Middle frontal gyrus (tissue), 1 donor: ENCODE results near the gene GALNT18.
"Not testable (repeated sequence)": the region's sequence is repeated elsewhere in the genome, so short reads cannot be mapped to it uniquely, and the experiment has no call there.

Experiments
- DNase-seq: peaks from one replicate; pipeline ENCODE4 v3.0.0-alpha.2; 2015; ENCODE audit warnings: low spot score; ENCODE audit errors: extremely low spot score

Gene GALNT18

DNA sequence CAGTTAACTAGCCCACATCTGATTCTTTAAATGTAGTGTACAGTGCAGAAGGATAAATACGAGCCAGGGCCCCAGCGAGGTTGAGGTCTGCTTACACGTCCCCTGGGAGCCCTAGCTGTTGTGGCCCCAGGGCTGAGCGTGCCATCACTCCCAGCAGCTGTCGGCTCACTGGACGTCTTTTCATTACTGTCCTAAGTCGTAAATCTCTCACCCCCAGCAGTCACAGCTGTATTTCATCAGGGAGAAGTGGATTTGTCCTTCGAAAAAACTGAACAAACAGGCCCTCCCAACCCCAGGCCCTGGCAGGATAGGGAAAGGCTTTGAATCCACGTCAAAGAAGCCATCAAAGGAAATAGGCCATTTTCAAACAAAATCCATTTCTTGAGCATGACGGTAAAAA is 158.4 kb downstream of the GALNT18 start:
- DNase-seq: no peak

- DNase-seq: peak; percentile 26
Measured at GRCh38 chr11:11461473-11461872, 160.3 kb downstream of the GALNT18 start.

DNA sequence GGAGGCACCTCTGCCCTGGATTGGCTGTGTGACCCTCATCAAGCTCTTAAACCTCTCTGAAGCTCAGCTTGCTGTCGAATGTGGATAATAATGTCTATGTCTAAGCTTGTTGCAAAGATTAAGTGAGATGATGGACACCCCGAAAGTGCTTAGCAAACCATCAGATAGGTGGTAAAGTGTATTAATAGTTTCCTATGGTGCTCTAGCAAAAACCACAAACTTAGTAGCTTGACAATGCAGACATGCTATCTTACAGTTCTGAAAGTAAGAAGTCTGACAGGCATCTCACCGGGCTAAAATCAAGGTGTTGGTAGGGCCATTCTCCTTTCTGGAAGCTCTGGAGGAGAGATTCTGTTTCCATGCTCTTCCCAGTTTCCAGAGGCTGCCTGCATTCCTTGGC is 162.2 kb downstream of the GALNT18 start:
- DNase-seq: no peak

GRCh38 chr11:11458485-11458884 is 163.3 kb downstream of the GALNT18 start:
- no peak for DNase-seq

DNA sequence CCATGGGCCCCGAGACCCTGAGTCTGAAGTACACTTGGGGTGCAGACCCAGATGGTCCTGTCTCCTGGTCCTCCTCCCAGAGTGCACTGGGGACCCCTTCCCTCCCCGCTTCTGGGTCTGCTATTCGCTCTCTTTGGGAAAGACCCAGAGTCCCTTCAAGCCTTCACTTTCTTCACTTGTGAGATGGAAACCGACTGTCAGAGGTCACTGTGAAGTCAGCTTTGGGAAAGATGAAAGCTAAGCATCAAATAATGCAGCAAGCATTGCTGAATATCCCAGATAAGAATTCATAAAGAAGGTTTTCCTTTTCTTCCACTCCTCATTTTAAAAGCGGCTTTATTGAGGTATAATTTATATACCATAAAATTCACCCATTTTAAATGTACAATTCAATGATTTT is 163.8 kb downstream of the GALNT18 start:
- DNase-seq: no peak

DNA sequence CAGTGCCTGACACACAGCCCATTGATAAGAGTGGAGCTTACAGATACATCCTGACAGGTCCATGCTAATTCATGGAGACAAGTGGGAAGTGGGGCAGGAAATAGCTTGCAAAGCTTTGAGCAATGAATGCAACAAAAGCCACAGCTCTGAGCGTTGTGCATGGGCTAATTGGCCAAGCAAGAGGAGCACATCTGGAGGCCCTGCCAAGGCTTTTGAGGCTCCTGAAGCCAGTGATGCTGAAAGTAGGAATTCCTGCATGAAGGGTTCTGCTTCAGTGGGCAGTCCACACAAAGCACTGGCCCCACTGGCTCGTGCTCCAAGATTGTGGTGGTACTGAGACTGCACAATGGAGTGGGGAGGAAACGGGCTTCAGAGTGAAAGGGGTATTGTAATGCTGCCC is 164.9 kb downstream of the GALNT18 start:
- DNase-seq: no peak

GRCh38 chr11:11454671-11455223 is 167.1 kb downstream of the GALNT18 start:
- DNase-seq: no peak

- DNase-seq: no peak
Measured at GRCh38 chr11:11451501-11452005, 170.3 kb downstream of the GALNT18 start.

DNA sequence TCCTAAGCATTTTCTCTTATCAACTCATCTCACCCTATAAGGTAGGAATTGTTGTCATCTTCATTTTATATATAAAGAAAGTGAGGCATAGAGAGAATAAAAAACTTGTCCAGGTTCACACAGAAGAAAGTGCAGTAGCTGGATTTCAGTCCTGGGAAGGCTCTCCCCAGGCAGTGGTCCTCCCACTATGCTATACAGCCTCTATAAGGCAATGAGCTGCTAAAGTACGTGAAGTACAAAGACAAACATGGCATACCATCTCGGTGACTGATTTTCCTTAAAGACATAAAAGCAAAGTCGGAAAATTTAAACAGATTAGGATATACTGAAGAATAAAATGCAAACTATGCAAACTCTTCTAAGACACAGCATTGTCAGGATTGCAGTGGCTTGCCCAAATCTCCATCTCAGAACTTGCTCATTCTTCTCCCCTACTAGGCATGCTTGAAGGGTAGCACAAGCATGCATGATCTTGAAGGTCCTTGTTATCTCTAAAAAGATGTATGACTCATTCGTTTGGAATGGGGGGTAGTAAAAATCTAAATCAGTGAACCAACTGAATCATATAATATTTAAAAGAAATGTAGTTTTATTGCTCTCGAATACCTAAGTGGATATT is 171.0 kb downstream of the GALNT18 start:
- DNase-seq: no peak

DNA sequence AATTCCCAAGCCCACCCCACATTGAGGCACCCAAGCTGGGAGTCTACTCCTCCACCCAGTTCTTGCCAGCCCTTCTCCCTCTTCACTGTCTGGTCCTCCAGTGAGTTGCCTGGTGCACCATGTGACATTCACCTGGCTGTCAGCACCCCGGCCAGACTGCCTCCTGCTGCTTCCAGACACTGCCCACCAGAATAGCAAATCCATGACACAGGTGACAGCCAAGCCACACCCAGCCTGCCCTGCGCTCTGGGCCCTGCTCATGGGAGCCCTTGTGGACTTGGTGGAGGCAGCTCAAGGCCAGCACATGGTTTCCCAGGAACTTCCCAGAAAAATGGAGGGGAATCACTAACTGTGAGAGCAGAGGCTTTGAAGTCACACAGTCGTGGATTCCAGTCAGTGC is 172.5 kb downstream of the GALNT18 start:
- no peak for DNase-seq

- no peak for DNase-seq
Measured at GRCh38 chr11:11448626-11449025, 173.2 kb downstream of the GALNT18 start.

GRCh38 chr11:11447601-11448000 is 174.2 kb downstream of the GALNT18 start:
- DNase-seq: not testable (repeated sequence)

GRCh38 chr11:11446967-11447366 is 174.8 kb downstream of the GALNT18 start:
- no peak for DNase-seq

GRCh38 chr11:11446564-11446963 is 175.2 kb downstream of the GALNT18 start:
- no peak for DNase-seq

GRCh38 chr11:11445441-11446185 is 176.2 kb downstream of the GALNT18 start:
- DNase-seq: no peak

- DNase-seq: no peak
Measured at GRCh38 chr11:11444804-11445131, 177.0 kb downstream of the GALNT18 start.

GRCh38 chr11:11444027-11444803 is 177.6 kb downstream of the GALNT18 start:
- no peak for DNase-seq

GRCh38 chr11:11442791-11443190 is 179.0 kb downstream of the GALNT18 start:
- no peak for DNase-seq

DNA sequence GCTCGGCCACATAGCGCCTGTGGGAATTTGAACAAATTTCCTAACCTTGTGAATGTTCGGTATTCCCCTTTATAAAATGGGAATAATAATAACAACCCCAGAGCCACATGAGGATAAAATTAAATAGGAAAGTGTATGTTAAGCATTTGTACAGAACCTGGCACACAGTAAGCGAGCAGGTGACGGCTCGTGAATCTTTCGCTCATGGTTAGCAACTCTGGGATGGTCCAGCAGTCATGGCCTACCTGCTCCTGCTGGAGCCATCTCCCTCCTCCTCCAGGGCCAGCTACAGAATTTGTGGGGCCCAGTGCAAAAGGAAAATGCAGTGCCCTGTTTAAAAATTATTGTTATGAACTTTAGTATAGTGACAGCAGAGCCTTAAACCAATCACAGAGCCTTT is 180.3 kb downstream of the GALNT18 start:
- no peak for DNase-seq

GRCh38 chr11:11441091-11441490 is 180.7 kb downstream of the GALNT18 start:
- DNase-seq: no peak

DNA sequence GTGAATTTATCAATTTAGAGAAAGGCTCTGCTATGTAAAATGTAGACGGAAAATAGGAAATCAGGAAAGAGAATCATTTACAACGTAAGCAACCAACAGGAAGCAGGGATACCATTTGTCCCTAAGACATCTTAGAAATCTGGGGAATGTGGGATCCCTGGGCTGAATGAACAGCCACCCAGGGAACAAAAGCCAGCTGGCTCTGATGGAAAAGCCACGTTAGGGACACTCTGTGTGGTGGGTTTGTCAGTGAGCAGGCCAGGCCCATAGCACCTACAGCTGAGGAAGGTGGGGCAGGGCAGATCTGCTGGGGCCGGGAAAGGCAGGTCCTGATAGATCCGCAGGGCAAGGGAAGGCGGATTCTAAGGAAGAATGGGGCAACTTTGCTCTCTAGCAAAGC is 181.7 kb downstream of the GALNT18 start:
- no peak for DNase-seq

- DNase-seq: no peak
Measured at GRCh38 chr11:11439591-11439990, 182.2 kb downstream of the GALNT18 start.
